ENCODE data around the gene CAPN9. TPM values are rescaled to one million over a fixed set of nuclear protein-coding genes. Genes with fewer than 3 reads are reported as not detected.

The CAPN9 gene
- total RNA-seq, 1 experiment from 2014 or later: 0.39 TPM

- no peaks in the 10 kb centered on the region for H3K9me3 Mint-ChIP-seq (ENCODE audit: unreplicated experiment)
- H3K27me3 Mint-ChIP-seq (ENCODE audit: insufficient read depth, unreplicated experiment): no peaks in the 10 kb centered on the region
- no peak overlapping the region for H3K4me3 Mint-ChIP-seq (ENCODE audit: unreplicated experiment)
- Histone ChIP-seq H3K36me3 (ENCODE audit: control insufficient read depth, insufficient read depth, low read length) (no peaks in the 10 kb centered on the region), H3K4me1 (no peaks in the 10 kb centered on the region), H3K27me3 (replicated peaks; ENCODE audit: control insufficient read depth, insufficient read depth, low read length) (no peaks in the 10 kb centered on the region), H3K9me3 (no peaks in the 10 kb centered on the region), H3K4me3 (ENCODE audit: low read depth, low read length) (no peak overlapping the region)
- intact Hi-C loops (cut with micrococcal nuclease; ENCODE audit: unreplicated experiment): no loop called here
- no TSS peak for BruUV-seq (replicated peaks)
- ChIA-PET POLR2A (no interaction called here), CTCF (no interaction called here)
- H3K27ac Mint-ChIP-seq (ENCODE audit: unreplicated experiment): no peak overlapping the region
- H3K4me1 Mint-ChIP-seq (ENCODE audit: low read depth, unreplicated experiment): peaks cover 4% of the 10 kb centered on the region
- no peak for DNase-seq
- H3K36me3 Mint-ChIP-seq (ENCODE audit: insufficient read depth, unreplicated experiment): no peaks in the 10 kb centered on the region
- TF ChIP-seq, protein P1, sequence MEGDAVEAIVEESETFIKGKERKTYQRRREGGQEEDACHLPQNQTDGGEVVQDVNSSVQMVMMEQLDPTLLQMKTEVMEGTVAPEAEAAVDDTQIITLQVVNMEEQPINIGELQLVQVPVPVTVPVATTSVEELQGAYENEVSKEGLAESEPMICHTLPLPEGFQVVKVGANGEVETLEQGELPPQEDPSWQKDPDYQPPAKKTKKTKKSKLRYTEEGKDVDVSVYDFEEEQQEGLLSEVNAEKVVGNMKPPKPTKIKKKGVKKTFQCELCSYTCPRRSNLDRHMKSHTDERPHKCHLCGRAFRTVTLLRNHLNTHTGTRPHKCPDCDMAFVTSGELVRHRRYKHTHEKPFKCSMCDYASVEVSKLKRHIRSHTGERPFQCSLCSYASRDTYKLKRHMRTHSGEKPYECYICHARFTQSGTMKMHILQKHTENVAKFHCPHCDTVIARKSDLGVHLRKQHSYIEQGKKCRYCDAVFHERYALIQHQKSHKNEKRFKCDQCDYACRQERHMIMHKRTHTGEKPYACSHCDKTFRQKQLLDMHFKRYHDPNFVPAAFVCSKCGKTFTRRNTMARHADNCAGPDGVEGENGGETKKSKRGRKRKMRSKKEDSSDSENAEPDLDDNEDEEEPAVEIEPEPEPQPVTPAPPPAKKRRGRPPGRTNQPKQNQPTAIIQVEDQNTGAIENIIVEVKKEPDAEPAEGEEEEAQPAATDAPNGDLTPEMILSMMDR (IDR thresholded peaks at IDR 0.05; ENCODE audit: insufficient read depth in 1 of 2, low read depth in 1 of 2, low read length in 1 of 2, severe bottlenecking in 1 of 2, unreplicated experiment in 1 of 2): no peak
Measured at GRCh38 chr1:230827801-230828200, 80.6 kb downstream of the CAPN9 start.

GRCh38 chr1:230828421-230828820 lies 81.2 kb downstream of the CAPN9 start:
- Mint-ChIP-seq H3K4me3 (ENCODE audit: unreplicated experiment) (no peak overlapping the region), H3K27ac (ENCODE audit: unreplicated experiment) (no peak overlapping the region), H3K36me3 (ENCODE audit: insufficient read depth, unreplicated experiment) (no peaks in the 10 kb centered on the region), H3K4me1 (ENCODE audit: low read depth, unreplicated experiment) (peaks cover 4% of the 10 kb centered on the region), H3K27me3 (ENCODE audit: insufficient read depth, unreplicated experiment) (no peaks in the 10 kb centered on the region), H3K9me3 (ENCODE audit: unreplicated experiment) (no peaks in the 10 kb centered on the region)
- Histone ChIP-seq H3K9me3 (no peaks in the 10 kb centered on the region), H3K4me1 (no peaks in the 10 kb centered on the region), H3K36me3 (ENCODE audit: control insufficient read depth, insufficient read depth, low read length) (no peaks in the 10 kb centered on the region), H3K27me3 (replicated peaks; ENCODE audit: control insufficient read depth, insufficient read depth, low read length) (no peaks in the 10 kb centered on the region), H3K4me3 (ENCODE audit: low read depth, low read length) (no peak overlapping the region)
- no peak for DNase-seq
- POLR2A ChIA-PET: no interaction called here
- no TSS peak for BruUV-seq (replicated peaks)
- intact Hi-C loops (cut with micrococcal nuclease; ENCODE audit: unreplicated experiment): no loop called here
- TF ChIP-seq, protein P1 (IDR thresholded peaks at IDR 0.05; ENCODE audit: insufficient read depth in 1 of 2, low read depth in 1 of 2, low read length in 1 of 2, severe bottlenecking in 1 of 2, unreplicated experiment in 1 of 2): no peak
- CTCF ChIA-PET: no interaction called here

GRCh38 chr1:230831771-230832170 lies 84.6 kb downstream of the CAPN9 start:
- Mint-ChIP-seq H3K36me3 (ENCODE audit: insufficient read depth, unreplicated experiment) (peaks cover 2% of the 10 kb centered on the region), H3K9me3 (ENCODE audit: unreplicated experiment) (no peaks in the 10 kb centered on the region), H3K4me3 (ENCODE audit: unreplicated experiment) (no peak overlapping the region), H3K27me3 (ENCODE audit: insufficient read depth, unreplicated experiment) (no peaks in the 10 kb centered on the region), H3K4me1 (ENCODE audit: low read depth, unreplicated experiment) (peaks cover 4% of the 10 kb centered on the region), H3K27ac (ENCODE audit: unreplicated experiment) (no peak overlapping the region)
- H3K27me3 ChIP-seq (replicated peaks; ENCODE audit: control insufficient read depth, insufficient read depth, low read length): no peaks in the 10 kb centered on the region
- TF ChIP-seq, protein P1 (IDR thresholded peaks at IDR 0.05; ENCODE audit: insufficient read depth in 1 of 2, low read depth in 1 of 2, low read length in 1 of 2, severe bottlenecking in 1 of 2, unreplicated experiment in 1 of 2): no peak
- no TSS peak for BruUV-seq (replicated peaks)
- intact Hi-C loops (cut with micrococcal nuclease; ENCODE audit: unreplicated experiment): no loop called here
- H3K36me3 ChIP-seq (ENCODE audit: control insufficient read depth, insufficient read depth, low read length): no peaks in the 10 kb centered on the region
- ChIA-PET POLR2A (no interaction called here), CTCF (no interaction called here)
- no peaks in the 10 kb centered on the region for H3K4me1 ChIP-seq
- no peaks in the 10 kb centered on the region for H3K9me3 ChIP-seq
- no peak for DNase-seq
- no peak overlapping the region for H3K4me3 ChIP-seq (ENCODE audit: low read depth, low read length)
